GM12878 (cell line): Measurements from ENCODE around the gene ADAMTS6. TPM values are rescaled to one million over a fixed set of nuclear protein-coding genes. Genes with fewer than 3 reads are reported as not detected.

Source experiments
- ATAC-seq: fragments of 200-7000 bp; cut with Tn5 transposase; 3 replicates; pipeline ENCODE4 v1.9.1; 2020; ENCODE audit warnings: mild to moderate bottlenecking, moderate library complexity
- BruUV-seq: library from RNA; stranded (reverse); fragments of 400-500 nt; replicated peaks from 2 replicates; lab custom pipeline; 2021; lab: Mats Ljungman, UMichigan
- CTCF ChIA-PET: fragments of 300-600 bp; sonication (Branson Sonifier 250); formaldehyde crosslinking; extraction: SDS; loops from one replicate; lab custom pipeline; 2021; ENCODE audit warnings: inconsistent platforms; lab: Yijun Ruan, JAX
- POLR2A ChIA-PET: fragments of 350-600 bp; formaldehyde crosslinking; extraction: SDS; loops from one replicate; lab custom pipeline; 2021; ENCODE audit warnings: inconsistent platforms; lab: Charles Lee
- RAD21 ChIA-PET: fragments of 300-600 bp; sonication (Branson Sonifier 250); formaldehyde crosslinking; loops from one replicate; lab custom pipeline; 2023; ENCODE audit warnings: antibody characterized with exemption; ENCODE audit not compliant: unreplicated experiment; lab: Charles Lee
- SMC1A ChIA-PET: fragments of 300-600 bp; sonication (Branson Sonifier 250); formaldehyde crosslinking; loops from one replicate; lab custom pipeline; 2023; ENCODE audit not compliant: unreplicated experiment, uncharacterized antibody; lab: Charles Lee
- DNase-seq: peaks from one replicate; pipeline ENCODE4 v3.0.0-alpha.2; 2011; ENCODE audit warnings: low read depth, low spot score
- FAIRE-seq: peaks from 3 replicates; lab custom pipeline; 2011; peaks lifted over from hg19 to GRCh38; lab: Jason Lieb, UNC
- H2AFZ ChIP-seq: 2 replicates; pipeline ENCODE4 v1.6.0; 2011; ENCODE audit warnings: low read depth, low read length, control low read depth; ENCODE audit not compliant: control insufficient read depth
- H3K27ac ChIP-seq: 2 replicates; pipeline ENCODE4 v1.5.1; 2011; ENCODE audit warnings: control low read depth; ENCODE audit not compliant: control insufficient read depth, insufficient read depth
- H3K27me3 ChIP-seq, 2 experiments: replicated peaks in 1 of 2; 2 replicates each; pipeline versions ENCODE4 v1.6.0 to v1.6.1; 2011; ENCODE audit warnings: low read length in 1 of 2; ENCODE audit not compliant: control insufficient read depth in 2 of 2, insufficient read depth in 2 of 2
- H3K36me3 ChIP-seq, 2 experiments: 2 replicates each; pipeline ENCODE4 v1.5.1; 2011; ENCODE audit warnings: low read length in 1 of 2; ENCODE audit not compliant: control insufficient read depth in 2 of 2, insufficient read depth in 2 of 2
- H3K4me1 ChIP-seq: 2 replicates; pipeline ENCODE4 v1.6.1; 2011; ENCODE audit warnings: mild to moderate bottlenecking, low read length, moderate library complexity, mixed read lengths; ENCODE audit not compliant: control insufficient read depth, insufficient read depth
- H3K4me2 ChIP-seq: 2 replicates; pipeline ENCODE4 v1.6.0; 2011; ENCODE audit warnings: control low read depth; ENCODE audit not compliant: control insufficient read depth, insufficient read depth
- H3K4me3 ChIP-seq: fragments of 200-600 bp; sonication (generic); 2 replicates; pipeline ENCODE4 v1.5.1; 2016
- H3K79me2 ChIP-seq: 2 replicates; pipeline ENCODE4 v1.6.0; 2011; ENCODE audit warnings: low read length; ENCODE audit not compliant: control insufficient read depth, insufficient read depth
- H3K9ac ChIP-seq: 2 replicates; pipeline ENCODE4 v1.8.0; 2011; ENCODE audit warnings: low read length, control low read depth, mixed read lengths; ENCODE audit not compliant: control insufficient read depth, insufficient read depth
- H3K9me3 ChIP-seq: replicated peaks from 3 replicates; pipeline ENCODE4 v1.5.1; 2011; ENCODE audit warnings: mild to moderate bottlenecking, low read length; ENCODE audit not compliant: control insufficient read depth, insufficient read depth
- H4K20me1 ChIP-seq: 2 replicates; pipeline ENCODE4 v1.6.0; 2011; ENCODE audit not compliant: control insufficient read depth, insufficient read depth
- ATF3 ChIP-seq: IDR thresholded peaks from 2 replicates; pipeline ENCODE4 v1.6.1; 2011; ENCODE audit warnings: low read depth, mild to moderate bottlenecking, low read length, moderate library complexity, borderline replicate concordance; ENCODE audit errors: extremely low read depth
- CBFB ChIP-seq: IDR thresholded peaks from 2 replicates; pipeline ENCODE4 v1.6.1; 2016; ENCODE audit warnings: antibody characterized with exemption, low read depth
- CBX3 ChIP-seq: fragments of 200-600 bp; sonication (generic); IDR thresholded peaks from 2 replicates; pipeline ENCODE4 v1.6.1; 2016; ENCODE audit warnings: low read depth, borderline replicate concordance
- CUX1 ChIP-seq: IDR thresholded peaks from 2 replicates; pipeline ENCODE4 v1.6.1; 2012; ENCODE audit warnings: improper control_type of control experiment, low read depth, low read length; ENCODE audit not compliant: insufficient replicate concordance
- ETV6 ChIP-seq, 2 experiments: fragments of 450-650 bp in 1 of 2; IDR thresholded peaks in 1 of 2; conservative IDR thresholded peaks in 1 of 2; 2 replicates each; pipeline ENCODE4 v1.6.1; 2014; ENCODE audit warnings: antibody characterized with exemption in 1 of 2, borderline replicate concordance in 1 of 2, low read depth in 1 of 2, mild to moderate bottlenecking in 1 of 2, moderate library complexity in 1 of 2
- MYC ChIP-seq: IDR thresholded peaks from 2 replicates; pipeline ENCODE4 v1.6.1; 2011; ENCODE audit warnings: mild to moderate bottlenecking, low read length, moderate library complexity, inconsistent platforms; ENCODE audit not compliant: insufficient read depth, insufficient replicate concordance, insufficient read length, severe bottlenecking
- PAX8 ChIP-seq: fragments of 450-650 bp; IDR thresholded peaks from 2 replicates; pipeline ENCODE4 v1.6.1; 2017; ENCODE audit warnings: mild to moderate bottlenecking, moderate library complexity
- PML ChIP-seq: IDR thresholded peaks from 2 replicates; pipeline ENCODE4 v1.6.1; 2012; ENCODE audit warnings: low read length, inconsistent platforms
- RAD51 ChIP-seq: fragments of 450-650 bp; IDR thresholded peaks from 2 replicates; pipeline ENCODE4 v1.6.1; 2016; ENCODE audit warnings: moderate library complexity, mild to moderate bottlenecking, inconsistent platforms
- SMC3 ChIP-seq: IDR thresholded peaks from 2 replicates; pipeline ENCODE4 v1.6.1; 2011; ENCODE audit warnings: low read length, improper control_type of control experiment, borderline replicate concordance
- SP1 ChIP-seq: IDR thresholded peaks from one replicate; pipeline ENCODE4 v1.6.1; 2011; ENCODE audit warnings: low read depth, low read length
- ZNF217 ChIP-seq: fragments of 450-650 bp; IDR thresholded peaks from 2 replicates; pipeline ENCODE4 v1.6.1; 2017; ENCODE audit warnings: antibody characterized with exemption, mild to moderate bottlenecking
- ZNF592 ChIP-seq: fragments of 450-650 bp; IDR thresholded peaks from 2 replicates; pipeline ENCODE4 v1.6.1; 2017; ENCODE audit warnings: mild to moderate bottlenecking, moderate library complexity
- WGBS: methylation state at CpG from one replicate; pipeline ENCODE4 v1.1.6; 2016; ENCODE audit warnings: low lambda C conversion rate; ENCODE audit not compliant: insufficient replicate concordance, insufficient coverage; ENCODE audit errors: missing lambda C conversion rate; 5-methylcytosine and 5-hydroxymethylcytosine counted together
- in situ Hi-C: fragments of 300-500 bp; cut with MboI; formaldehyde crosslinking; loops from 9 replicates; pipeline ENCODE4 v1.14.3; 2018; ENCODE audit warnings: mixed read lengths
- intact Hi-C: fragments of 100-400 bp; cut with micrococcal nuclease; formaldehyde crosslinking; loops from one replicate; pipeline ENCODE4 v1.14.2; 2022; ENCODE audit not compliant: unreplicated experiment
- polyA plus RNA-seq, 11 experiments: library from polyadenylated mRNA; depleted of rRNA in 4 of 11; unstranded in 6 of 11; stranded (reverse) in 5 of 11; fragments of >200 nt; fragmentation: Nextera tagmentation in 4 of 11; fragmentation: Illumina TruSeq in 1 of 11; extraction: Ambion mirVana in 4 of 11; extraction: Trizol in 1 of 11; gene quantifications; 1 replicate in 1 of 11; 2 replicates in 10 of 11; pipeline versions ENCODE4 v1.2.1 to v1.2.3, GENCODE V29; 2011 to 2016; ENCODE audit warnings: inconsistent platforms in 2 of 11, missing spikeins in 2 of 11, low read depth in 1 of 11
- total RNA-seq, 4 experiments: library from RNA; depleted of rRNA in 3 of 4; stranded (reverse); fragments of >200 nt in 3 of 4; fragmentation: Illumina TruSeq in 1 of 4; extraction: Trizol in 1 of 4; gene quantifications; 2 replicates each; pipeline versions ENCODE4 v1.2.1 to v1.2.3, GENCODE V29; 2013 to 2021
- TF ChIP-seq, protein P1 (sequence below): IDR thresholded peaks from 2 replicates; pipeline ENCODE4 v1.6.1; 2012; ENCODE audit warnings: low read depth, low read length, improper control_type of control experiment

Gene ADAMTS6
- total and polyA plus RNA-seq, 10 of the 15 experiments (the other 5 are each of a cell fraction or from before 2014, with no cell fraction given), result 1.1 to 12.3 (median 6.5) TPM

- DNase-seq (no peak), ATAC-seq (no peak), FAIRE-seq (no peak)
- TF ChIP-seq RAD51, result no peak
- no peak for TF ChIP-seq PML
- TF ChIP-seq ATF3, result no peak
- TF ChIP-seq CUX1, result no peak
- TF ChIP-seq SP1, result no peak
- TF ChIP-seq, protein P1, sequence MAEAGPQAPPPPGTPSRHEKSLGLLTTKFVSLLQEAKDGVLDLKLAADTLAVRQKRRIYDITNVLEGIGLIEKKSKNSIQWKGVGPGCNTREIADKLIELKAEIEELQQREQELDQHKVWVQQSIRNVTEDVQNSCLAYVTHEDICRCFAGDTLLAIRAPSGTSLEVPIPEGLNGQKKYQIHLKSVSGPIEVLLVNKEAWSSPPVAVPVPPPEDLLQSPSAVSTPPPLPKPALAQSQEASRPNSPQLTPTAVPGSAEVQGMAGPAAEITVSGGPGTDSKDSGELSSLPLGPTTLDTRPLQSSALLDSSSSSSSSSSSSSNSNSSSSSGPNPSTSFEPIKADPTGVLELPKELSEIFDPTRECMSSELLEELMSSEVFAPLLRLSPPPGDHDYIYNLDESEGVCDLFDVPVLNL, result no peak
- no peak for TF ChIP-seq CBX3
- TF ChIP-seq PAX8, result no peak
- TF ChIP-seq ZNF592, result no peak
- TF ChIP-seq ETV6 (conservative IDR thresholded peaks at IDR 0.05 in 1 of 2, IDR thresholded peaks at IDR 0.05 in 1 of 2; ENCODE audit: borderline replicate concordance in 1 of 2, low read depth in 1 of 2), result no peak
- no peak for TF ChIP-seq MYC
- TF ChIP-seq SMC3, result no peak
- no peak for TF ChIP-seq CBFB
- TF ChIP-seq ZNF217, result no peak
- ChIA-PET RAD21 (no interaction called here), POLR2A (no interaction called here), CTCF (interaction anchor here (0.9 kb wide), 1 partner anchor 91 kb away, joined by 3 read pairs; no protein-coding TSS in a partner anchor), SMC1A (interaction anchor here (0.6 kb wide), 1 partner anchor 208 kb away, joined by 4 read pairs; no protein-coding TSS in a partner anchor)
- Histone ChIP-seq H3K36me3 (no peaks in the 10 kb centered on the region), H3K79me2 (no peaks in the 10 kb centered on the region), H2AFZ (no peak overlapping the region), H3K9ac (no peak overlapping the region), H3K9me3 (no peaks in the 10 kb centered on the region), H3K4me2 (no peak overlapping the region), H4K20me1 (no peaks in the 10 kb centered on the region), H3K4me1 (no peaks in the 10 kb centered on the region), H3K27me3 (no peaks in the 10 kb centered on the region), H3K27ac (no peak overlapping the region), H3K4me3 (no peak overlapping the region)
- intact Hi-C loops (no loop called here), in situ Hi-C loops (no loop called here)
- BruUV-seq, result no TSS peak
- WGBS, result 43% methylated on average over 4 of the region's 4 CpGs
Observed at GRCh38 chr5:65391591-65391990, 90.1 kb downstream of the ADAMTS6 start.
